CD4-positive, alpha-beta T cell treated with Interleukin-10 for 1 hour (primary cell): Measurements from ENCODE around the gene USP19.
A peak's percentile ranks its signal among the peaks of the same experiment; 100 is the strongest.

Experiments used
- DNase-seq: peaks from one replicate; pipeline ENCODE4 v3.0.0-alpha.2; 2020

The USP19 gene

GRCh38 chr3:49098910-49099630, 21.6 kb downstream of the USP19 start:
- DNase-seq: no peak

DNA sequence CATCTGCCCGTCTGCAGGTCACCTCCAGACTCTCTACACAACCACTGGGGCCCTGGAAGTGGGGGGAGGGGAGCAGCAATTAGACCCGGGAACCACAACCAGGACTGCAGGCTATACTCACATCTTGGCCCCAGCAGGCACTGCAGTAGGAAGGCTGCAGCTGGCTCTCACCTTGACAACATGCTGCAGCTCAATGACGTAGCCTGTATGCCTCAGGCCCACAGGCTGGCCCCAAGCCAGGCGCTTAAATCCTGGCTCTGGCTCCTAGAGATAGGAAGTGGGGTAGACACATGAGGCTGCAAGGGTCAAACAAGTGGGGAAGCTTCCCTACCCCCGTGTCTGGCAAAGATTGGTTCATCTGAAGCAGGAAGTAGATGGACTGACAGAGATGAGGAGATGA, 22.2 kb downstream of the USP19 start:
- no peak for DNase-seq

DNA sequence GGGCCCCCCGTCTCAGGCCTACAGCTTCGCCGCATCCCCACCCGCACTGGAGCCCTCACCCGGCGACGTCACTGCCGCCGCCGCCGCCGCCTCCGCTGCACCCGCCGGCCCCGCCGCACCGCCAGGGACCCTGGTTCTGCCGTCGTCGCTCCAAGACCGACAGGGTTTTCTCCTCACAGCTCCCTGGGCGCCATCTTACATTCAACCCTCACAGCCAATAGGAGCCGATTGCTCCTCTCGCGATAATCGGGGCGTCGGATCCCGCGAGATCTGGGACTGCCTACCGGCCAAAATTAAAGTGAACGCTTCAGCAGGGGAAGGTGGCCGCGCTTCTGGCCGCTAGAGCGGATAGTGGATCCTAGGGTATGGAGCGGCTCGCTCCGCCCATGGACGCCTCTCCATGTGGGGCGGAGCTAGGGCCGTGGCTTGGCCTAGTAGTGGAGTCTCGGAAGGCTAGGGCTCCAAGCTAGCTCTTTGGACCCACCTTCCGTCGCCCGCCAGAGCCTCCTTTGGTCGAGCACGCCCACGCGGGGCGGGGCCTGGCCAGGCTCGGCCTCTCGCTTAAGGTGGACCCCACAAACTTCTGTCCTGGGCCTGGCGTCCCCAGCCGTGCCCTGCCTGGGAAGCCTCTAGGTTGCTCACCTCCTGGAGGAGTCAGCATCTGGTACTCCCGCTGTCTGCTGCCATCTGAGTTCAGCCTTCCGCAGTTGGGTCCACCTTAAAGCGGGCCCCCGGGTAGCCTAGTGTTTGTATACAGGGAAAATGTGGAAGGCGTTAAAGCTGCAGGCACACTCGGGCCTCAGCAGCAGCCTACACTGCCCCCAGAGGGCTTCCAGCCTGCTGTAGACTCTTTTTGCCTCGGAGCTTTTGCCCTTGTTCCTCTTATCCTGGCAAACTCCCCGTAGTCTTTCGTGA, 26.5 kb downstream of the USP19 start, which contains the start of gene QRICH1:
Gene QRICH1 (minus strand): TSS at position 219 of the 915 bp plus-strand sequence. CDS start 17,054 bp downstream, outside the sequence.
- peak; percentile 98 for DNase-seq

- DNase-seq: peak; percentile 86
Measured at GRCh38 chr3:49092938-49093852, 27.4 kb downstream of the USP19 start.

DNA sequence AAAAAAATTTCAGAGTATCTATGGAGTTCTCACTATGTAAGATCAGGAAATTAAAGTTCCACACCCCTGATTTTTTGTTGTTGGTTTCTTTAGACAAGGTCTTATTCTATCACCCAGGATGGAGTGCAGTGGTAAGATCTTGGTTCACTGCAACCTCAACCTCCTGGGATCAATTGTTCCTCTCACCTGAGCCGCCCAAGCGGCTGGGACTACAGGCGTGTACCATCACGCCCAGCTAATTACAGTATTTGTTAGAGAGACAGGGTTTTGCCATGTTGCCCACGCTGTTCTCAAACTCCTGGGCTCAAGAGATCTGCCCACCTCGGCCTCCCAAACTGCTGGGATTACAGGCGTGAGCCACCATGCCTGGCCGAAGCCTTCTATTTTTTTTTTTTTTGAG, 39.2 kb downstream of the USP19 start:
- DNase-seq: no peak

- no peak for DNase-seq
Measured at GRCh38 chr3:49079270-49079669, 41.4 kb downstream of the USP19 start.

- no peak for DNase-seq
Measured at GRCh38 chr3:49076646-49077045, 44.0 kb downstream of the USP19 start.

- no peak for DNase-seq
Measured at GRCh38 chr3:49076116-49076515, 44.5 kb downstream of the USP19 start.
